ENCODE results near the gene SNRK. TPM values are rescaled to one million over a fixed set of nuclear protein-coding genes. Genes with fewer than 3 reads are reported as not detected.

SNRK gene
- polyA plus RNA-seq (2011; rRNA removed) (10.6 and 11.4 TPM in 2 replicates), polyA minus RNA-seq (2011; rRNA and poly(A)+ RNA removed) (32.4 and 33.8 TPM in 2 replicates)

- peak within 1 kb of the TSS; percentile 76 for H3K4me3 ChIP-seq (ENCODE audit: low read depth, low read length)
- POLR2A ChIA-PET: interaction anchor here (0.6 to 1.6 kb wide), 3 partner anchors 100 to 124 kb away, joined by 3 to 9 read pairs (median 4); no protein-coding TSS in a partner anchor
- no peak within 1 kb of the TSS for H3K27ac ChIP-seq (ENCODE audit: low read depth, low read length)
- H3K27me3 ChIP-seq (ENCODE audit: control insufficient read depth, insufficient read depth, low read length): peaks cover 3% of the 10 kb centered on the region
- peak; percentile 42 for TF ChIP-seq CTCF (IDR thresholded peaks at IDR 0.05; ENCODE audit: low read depth, low read length)
- CTCF ChIA-PET: interaction anchor here (1.5 kb wide), 1 partner anchor 325 kb away, joined by 6 read pairs; no protein-coding TSS in a partner anchor
- no peaks in the 10 kb centered on the region for H3K9me3 ChIP-seq (ENCODE audit: control insufficient read depth, insufficient read depth, low read length)
- DNase-seq (ENCODE audit: low read depth, low spot score): peak; percentile 13
Observed at GRCh38 chr3:43286115-43286840, at the start of gene SNRK. SNRK (plus strand) TSS chr3:43286540; CDS start chr3:43303204, 16,664 bp downstream.

- no peak for DNase-seq (ENCODE audit: low read depth, low spot score)
- Histone ChIP-seq H3K27ac (ENCODE audit: low read depth, low read length) (no peak overlapping the region), H3K4me3 (ENCODE audit: low read depth, low read length) (no peak overlapping the region), H3K27me3 (ENCODE audit: control insufficient read depth, insufficient read depth, low read length) (no peaks in the 10 kb centered on the region), H3K9me3 (ENCODE audit: control insufficient read depth, insufficient read depth, low read length) (no peaks in the 10 kb centered on the region; the same call in 1 of the 2 replicates)
- no peak for TF ChIP-seq CTCF (IDR thresholded peaks at IDR 0.05; ENCODE audit: low read depth, low read length)
- ChIA-PET POLR2A (no interaction called here), CTCF (no interaction called here)
Observed at GRCh38 chr3:43238801-43239200, 47.5 kb upstream of the SNRK start.

GRCh38 chr3:43239755-43240154, 46.6 kb upstream of the SNRK start:
- no peak for TF ChIP-seq CTCF (IDR thresholded peaks at IDR 0.05; ENCODE audit: low read depth, low read length)
- no peaks in the 10 kb centered on the region for H3K27me3 ChIP-seq (ENCODE audit: control insufficient read depth, insufficient read depth, low read length)
- H3K9me3 ChIP-seq (ENCODE audit: control insufficient read depth, insufficient read depth, low read length): no peaks in the 10 kb centered on the region; the same call in 1 of the 2 replicates
- H3K27ac ChIP-seq (ENCODE audit: low read depth, low read length): no peak overlapping the region
- no peak for DNase-seq (ENCODE audit: low read depth, low spot score)
- CTCF ChIA-PET: no interaction called here
- H3K4me3 ChIP-seq (ENCODE audit: low read depth, low read length): no peak overlapping the region
- POLR2A ChIA-PET: no interaction called here

GRCh38 chr3:43243590-43244587, 42.5 kb upstream of the SNRK start:
- Histone ChIP-seq H3K4me3 (ENCODE audit: low read depth, low read length) (no peak overlapping the region), H3K27me3 (ENCODE audit: control insufficient read depth, insufficient read depth, low read length) (peaks cover 7% of the 10 kb centered on the region), H3K27ac (ENCODE audit: low read depth, low read length) (no peak overlapping the region), H3K9me3 (ENCODE audit: control insufficient read depth, insufficient read depth, low read length) (no peaks in the 10 kb centered on the region; the same call in 1 of the 2 replicates)
- ChIA-PET CTCF (interaction anchor here (1.4 to 1.8 kb wide), 2 partner anchors 11 to 282 kb away, joined by 3 to 4 read pairs; no protein-coding TSS in a partner anchor), POLR2A (no interaction called here)
- TF ChIP-seq CTCF (IDR thresholded peaks at IDR 0.05; ENCODE audit: low read depth, low read length): no peak
- no peak for DNase-seq (ENCODE audit: low read depth, low spot score)
